ENCODE data around the gene PTCHD4. TPM values are rescaled to one million over a fixed set of nuclear protein-coding genes. Genes with fewer than 3 reads are reported as not detected.

Gene PTCHD4
- total RNA-seq, 3 donors from 2014 or later: 1.6 to 2.9 (median 1.9) TPM

DNA sequence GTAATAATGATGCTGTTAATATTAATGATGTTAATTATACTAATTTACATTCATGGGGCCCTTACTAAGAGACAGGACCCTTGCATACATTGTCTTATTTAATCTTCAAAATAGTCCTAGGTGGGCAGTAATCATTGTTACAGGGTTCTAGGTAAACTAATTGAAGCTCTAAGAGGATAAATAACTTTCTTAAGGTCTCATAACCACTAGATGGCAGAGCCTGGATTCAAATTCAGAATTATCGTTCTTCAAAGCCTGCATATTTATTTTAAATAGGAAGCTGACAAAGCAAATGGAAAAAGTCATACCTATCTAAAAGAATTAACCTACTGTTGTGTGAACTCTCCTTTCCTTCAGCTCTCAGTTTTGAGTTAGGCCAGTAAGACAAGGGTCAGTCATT is 23.5 kb downstream of the PTCHD4 start:
- no peak for TF ChIP-seq POLR2AphosphoS5 (IDR thresholded peaks at IDR 0.05)
- TF ChIP-seq, protein P1, sequence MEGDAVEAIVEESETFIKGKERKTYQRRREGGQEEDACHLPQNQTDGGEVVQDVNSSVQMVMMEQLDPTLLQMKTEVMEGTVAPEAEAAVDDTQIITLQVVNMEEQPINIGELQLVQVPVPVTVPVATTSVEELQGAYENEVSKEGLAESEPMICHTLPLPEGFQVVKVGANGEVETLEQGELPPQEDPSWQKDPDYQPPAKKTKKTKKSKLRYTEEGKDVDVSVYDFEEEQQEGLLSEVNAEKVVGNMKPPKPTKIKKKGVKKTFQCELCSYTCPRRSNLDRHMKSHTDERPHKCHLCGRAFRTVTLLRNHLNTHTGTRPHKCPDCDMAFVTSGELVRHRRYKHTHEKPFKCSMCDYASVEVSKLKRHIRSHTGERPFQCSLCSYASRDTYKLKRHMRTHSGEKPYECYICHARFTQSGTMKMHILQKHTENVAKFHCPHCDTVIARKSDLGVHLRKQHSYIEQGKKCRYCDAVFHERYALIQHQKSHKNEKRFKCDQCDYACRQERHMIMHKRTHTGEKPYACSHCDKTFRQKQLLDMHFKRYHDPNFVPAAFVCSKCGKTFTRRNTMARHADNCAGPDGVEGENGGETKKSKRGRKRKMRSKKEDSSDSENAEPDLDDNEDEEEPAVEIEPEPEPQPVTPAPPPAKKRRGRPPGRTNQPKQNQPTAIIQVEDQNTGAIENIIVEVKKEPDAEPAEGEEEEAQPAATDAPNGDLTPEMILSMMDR (IDR thresholded peaks at IDR 0.05): no peak
- no peak for TF ChIP-seq POLR2A (IDR thresholded peaks at IDR 0.05)
- no peak overlapping the region for H3K27ac ChIP-seq
- no peaks in the 10 kb centered on the region for H3K4me1 ChIP-seq
- no peak for DNase-seq (ENCODE audit: low spot score in 2 of 2)
- no peaks in the 10 kb centered on the region for H3K9me3 ChIP-seq
- no peaks in the 10 kb centered on the region for H3K36me3 ChIP-seq
- H3K27me3 ChIP-seq: no peaks in the 10 kb centered on the region
- no peak overlapping the region for H3K4me3 ChIP-seq
- intact Hi-C loops (cut with DNase I; ENCODE audit: low total_unique reads): no loop called here

DNA sequence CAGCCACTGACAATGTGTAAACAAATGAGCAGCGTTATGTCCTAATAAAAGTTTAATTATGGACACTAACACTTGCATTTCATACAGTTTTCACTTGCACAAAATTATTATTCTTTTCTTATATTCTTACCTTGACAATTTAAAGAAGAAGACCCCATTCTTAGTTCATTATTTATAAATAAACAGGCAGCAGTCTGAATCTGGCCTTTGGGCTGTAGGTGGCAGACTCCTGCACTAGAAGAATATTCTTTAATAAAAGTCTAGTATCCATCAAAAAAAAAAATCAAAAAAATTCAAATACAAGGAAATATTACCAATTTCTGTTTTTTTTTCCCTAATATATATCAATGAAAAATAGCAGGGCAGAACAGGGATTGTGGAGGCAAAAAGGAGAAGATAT is 24.8 kb downstream of the PTCHD4 start:
- Histone ChIP-seq H3K36me3 (no peaks in the 10 kb centered on the region), H3K27me3 (no peaks in the 10 kb centered on the region), H3K4me3 (no peak overlapping the region), H3K9me3 (no peaks in the 10 kb centered on the region), H3K27ac (no peak overlapping the region), H3K4me1 (no peaks in the 10 kb centered on the region)
- intact Hi-C loops (cut with DNase I; ENCODE audit: low total_unique reads): no loop called here
- no peak for DNase-seq (ENCODE audit: low spot score in 2 of 2)
- TF ChIP-seq POLR2AphosphoS5 (IDR thresholded peaks at IDR 0.05) (no peak), POLR2A (IDR thresholded peaks at IDR 0.05) (no peak)
- TF ChIP-seq, protein P1 (IDR thresholded peaks at IDR 0.05): no peak

DNA sequence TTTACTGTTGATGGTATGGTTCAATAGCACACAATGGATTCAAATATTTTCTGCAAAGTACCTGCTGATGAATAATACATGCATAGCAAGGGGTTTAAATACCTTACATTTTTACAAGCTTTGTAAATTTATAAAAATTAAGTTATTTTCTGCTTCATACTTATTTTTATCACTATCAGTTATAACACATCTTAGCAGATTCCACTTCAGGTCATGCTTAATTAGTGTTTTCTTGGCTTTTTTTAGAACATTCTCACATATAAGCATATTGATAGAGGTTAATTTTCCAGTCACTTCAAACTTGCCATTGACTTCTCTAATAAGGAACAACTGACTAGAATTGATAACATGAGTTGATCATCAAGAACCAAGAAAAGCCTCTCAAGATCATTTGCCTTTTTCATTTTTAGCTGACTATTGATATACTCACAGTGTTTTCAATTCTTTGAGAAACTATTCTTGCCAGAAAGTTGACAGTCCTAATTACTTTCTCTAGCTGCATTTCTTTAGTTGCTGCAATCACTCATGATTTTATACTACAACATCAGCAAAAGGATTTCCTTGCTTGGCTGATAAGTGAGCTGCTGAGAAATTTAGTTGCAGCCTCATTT is 25.8 kb downstream of the PTCHD4 start:
- H3K27ac ChIP-seq: no peak overlapping the region
- DNase-seq (ENCODE audit: low spot score in 2 of 2): no peak
- no peak overlapping the region for H3K4me3 ChIP-seq
- no peaks in the 10 kb centered on the region for H3K27me3 ChIP-seq
- no peaks in the 10 kb centered on the region for H3K36me3 ChIP-seq
- no peak for TF ChIP-seq POLR2A (IDR thresholded peaks at IDR 0.05)
- TF ChIP-seq, protein P1 (IDR thresholded peaks at IDR 0.05): no peak
- no peak for TF ChIP-seq POLR2AphosphoS5 (IDR thresholded peaks at IDR 0.05)
- no peaks in the 10 kb centered on the region for H3K4me1 ChIP-seq
- no peaks in the 10 kb centered on the region for H3K9me3 ChIP-seq
- intact Hi-C loops (cut with DNase I; ENCODE audit: low total_unique reads): no loop called here

DNA sequence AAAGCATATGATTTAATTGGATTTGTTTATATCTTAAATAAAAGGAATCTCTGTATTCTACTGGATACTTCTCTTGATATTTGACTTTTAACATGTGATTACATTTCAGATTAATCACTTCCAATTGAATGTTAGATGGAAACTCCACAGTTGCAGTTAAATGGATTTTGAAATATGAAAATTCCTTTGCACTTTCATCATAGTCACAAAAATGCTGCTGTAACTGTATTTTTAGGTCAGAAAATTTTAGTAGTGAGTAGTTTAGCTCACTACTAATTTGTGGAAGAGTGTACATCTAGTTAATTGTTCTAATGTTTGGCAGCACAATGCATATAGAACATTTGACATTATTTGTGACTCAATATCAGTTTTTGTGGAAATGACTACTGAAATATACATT is 26.8 kb downstream of the PTCHD4 start:
- intact Hi-C loops (cut with DNase I; ENCODE audit: low total_unique reads): no loop called here
- TF ChIP-seq POLR2A (IDR thresholded peaks at IDR 0.05): no peak
- no peak for TF ChIP-seq POLR2AphosphoS5 (IDR thresholded peaks at IDR 0.05)
- TF ChIP-seq, protein P1 (IDR thresholded peaks at IDR 0.05): no peak
- H3K27ac ChIP-seq: no peak overlapping the region

DNA sequence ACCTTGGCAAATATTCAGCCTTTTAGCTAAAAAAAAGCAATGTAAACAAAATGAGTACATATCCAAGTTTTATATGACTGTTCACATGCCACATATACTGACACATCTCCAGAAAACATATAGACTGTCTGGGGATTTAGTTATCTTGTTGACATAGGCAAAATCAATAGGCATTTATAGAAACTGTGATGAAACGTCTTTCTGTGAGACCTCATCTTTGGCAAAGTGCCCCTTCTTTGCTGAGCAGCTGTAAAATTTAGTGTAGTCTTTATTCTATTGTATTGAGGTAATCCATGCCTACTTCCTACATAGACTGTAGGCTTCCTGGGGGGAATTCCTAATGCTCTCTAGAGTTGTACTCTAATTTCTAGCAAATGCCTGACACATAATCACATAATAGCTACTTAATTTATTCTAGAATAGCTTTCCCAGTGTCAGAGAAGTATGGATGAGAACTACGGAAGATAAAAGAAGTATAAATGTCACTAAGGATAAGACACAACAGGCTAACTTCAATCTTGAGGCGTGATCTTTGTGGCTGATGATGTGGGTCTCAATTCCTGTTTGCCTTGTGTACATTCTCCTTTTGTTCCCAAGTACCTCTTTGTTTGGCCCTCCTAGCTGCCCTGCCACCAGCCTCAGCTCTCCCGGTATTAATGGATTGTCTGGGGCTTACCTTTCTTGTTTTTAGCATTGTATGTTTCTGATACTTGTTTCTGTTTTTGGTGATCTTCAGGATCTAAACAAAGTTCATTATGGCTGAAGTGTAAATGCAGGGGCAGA is 30.6 kb downstream of the PTCHD4 start:
- Histone ChIP-seq H3K9me3 (no peaks in the 10 kb centered on the region), H3K27me3 (no peaks in the 10 kb centered on the region), H3K4me1 (no peaks in the 10 kb centered on the region), H3K27ac (no peak overlapping the region), H3K36me3 (no peaks in the 10 kb centered on the region), H3K4me3 (no peak overlapping the region)
- TF ChIP-seq, protein P1 (IDR thresholded peaks at IDR 0.05): no peak
- TF ChIP-seq POLR2AphosphoS5 (IDR thresholded peaks at IDR 0.05) (no peak), POLR2A (IDR thresholded peaks at IDR 0.05) (no peak)
- intact Hi-C loops (cut with DNase I; ENCODE audit: low total_unique reads): no loop called here
- DNase-seq (ENCODE audit: low spot score in 2 of 2): no peak

More for the DNA sequence above, 26.8 kb downstream of the PTCHD4 start:
- H3K4me1 ChIP-seq: no peaks in the 10 kb centered on the region
- H3K4me3 ChIP-seq: no peak overlapping the region
- H3K27me3 ChIP-seq: no peaks in the 10 kb centered on the region
- H3K9me3 ChIP-seq: no peaks in the 10 kb centered on the region
- no peaks in the 10 kb centered on the region for H3K36me3 ChIP-seq
- DNase-seq (ENCODE audit: low spot score in 2 of 2): no peak

Data from breast epithelium (tissue), 4 donors.